Fibroblast of lung (primary cell): ENCODE results near the gene LTBP1.

Experiments used
- EZH2 ChIP-seq: IDR thresholded peaks from 2 replicates; pipeline ENCODE4 v1.5.1; 2012; ENCODE audit warnings: low read length, control low read depth, mild to moderate bottlenecking; ENCODE audit errors: missing control alignments
- TF ChIP-seq, protein P1 (sequence below), 2 donors: IDR thresholded peaks in 1 of 2; conservative IDR thresholded peaks in 1 of 2; 1 replicate in 1 of 2; 2 replicates in 1 of 2; pipeline ENCODE4 v1.5.1; 2011 to 2012; ENCODE audit warnings: low read length in 2 of 2, control low read depth in 1 of 2, inconsistent platforms in 1 of 2, low read depth in 1 of 2, mild to moderate bottlenecking in 1 of 2

- TF ChIP-seq, protein P1, sequence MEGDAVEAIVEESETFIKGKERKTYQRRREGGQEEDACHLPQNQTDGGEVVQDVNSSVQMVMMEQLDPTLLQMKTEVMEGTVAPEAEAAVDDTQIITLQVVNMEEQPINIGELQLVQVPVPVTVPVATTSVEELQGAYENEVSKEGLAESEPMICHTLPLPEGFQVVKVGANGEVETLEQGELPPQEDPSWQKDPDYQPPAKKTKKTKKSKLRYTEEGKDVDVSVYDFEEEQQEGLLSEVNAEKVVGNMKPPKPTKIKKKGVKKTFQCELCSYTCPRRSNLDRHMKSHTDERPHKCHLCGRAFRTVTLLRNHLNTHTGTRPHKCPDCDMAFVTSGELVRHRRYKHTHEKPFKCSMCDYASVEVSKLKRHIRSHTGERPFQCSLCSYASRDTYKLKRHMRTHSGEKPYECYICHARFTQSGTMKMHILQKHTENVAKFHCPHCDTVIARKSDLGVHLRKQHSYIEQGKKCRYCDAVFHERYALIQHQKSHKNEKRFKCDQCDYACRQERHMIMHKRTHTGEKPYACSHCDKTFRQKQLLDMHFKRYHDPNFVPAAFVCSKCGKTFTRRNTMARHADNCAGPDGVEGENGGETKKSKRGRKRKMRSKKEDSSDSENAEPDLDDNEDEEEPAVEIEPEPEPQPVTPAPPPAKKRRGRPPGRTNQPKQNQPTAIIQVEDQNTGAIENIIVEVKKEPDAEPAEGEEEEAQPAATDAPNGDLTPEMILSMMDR (conservative IDR thresholded peaks at IDR 0.05 in 1 of 2, IDR thresholded peaks at IDR 0.05 in 1 of 2; ENCODE audit: low read depth in 1 of 2, low read length in 2 of 2) = no peak
- no peak for TF ChIP-seq EZH2
Observed at GRCh38 chr2:33209976-33210375, 263.2 kb downstream of the LTBP1 start.
